ENCODE data around the gene C1orf159. TPM values are rescaled to one million over a fixed set of nuclear protein-coding genes. Genes with fewer than 3 reads are reported as not detected.

C1orf159 gene
- total and polyA plus RNA-seq, 9 of the 15 experiments (the other 6 are each of a cell fraction or from before 2014, with no cell fraction given), result 0.28 to 54.9 (median 10.6) TPM

DNA sequence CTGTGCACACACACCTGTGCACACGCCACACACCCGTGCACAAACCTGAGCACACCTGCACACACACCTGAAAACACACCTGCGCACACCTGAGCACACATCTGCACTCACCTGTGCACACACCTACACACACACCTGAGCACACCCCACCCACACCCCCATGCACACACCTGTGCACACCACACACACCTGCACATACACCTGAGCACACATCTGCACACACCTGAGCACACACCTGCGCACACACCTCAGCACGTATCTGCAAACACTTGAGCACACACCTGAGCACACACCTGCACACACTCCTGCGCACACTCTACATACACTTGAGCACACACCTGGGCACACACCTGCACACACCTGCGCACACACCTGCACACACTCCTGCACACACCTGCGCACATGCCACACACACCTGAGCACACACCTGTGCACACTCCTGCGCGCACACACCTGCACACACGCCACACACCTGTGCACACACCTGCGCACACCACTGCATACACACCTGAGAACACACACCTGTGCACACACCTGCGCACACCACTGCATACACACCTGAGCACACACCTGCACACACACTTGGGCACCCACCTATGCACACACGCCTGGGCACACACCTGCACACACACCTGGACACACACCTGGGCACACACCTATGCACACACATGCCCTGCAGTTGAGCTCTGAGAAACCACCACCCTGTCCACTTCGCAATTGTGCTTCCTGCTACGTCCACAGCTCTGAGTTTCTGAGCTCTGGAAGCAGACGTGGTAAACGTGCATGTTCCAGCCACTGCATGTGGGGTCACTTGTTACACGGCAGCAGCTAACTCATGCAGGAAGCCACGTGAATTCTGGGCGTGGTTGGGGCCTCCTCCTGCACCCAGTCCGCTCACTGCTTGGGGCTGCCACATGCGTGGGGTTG, 8.0 kb upstream of the C1orf159 start (continued):
- TF ChIP-seq PRDM10 (IDR thresholded peaks at IDR 0.05; ENCODE audit: partially characterized antibody) (no peak), ZNF12 (CRISPR knock-in tag; IDR thresholded peaks at IDR 0.05) (0 out of 2 replicates have a peak, but pooled peaks have one; percentile 52), GTF2E2 (tag; IDR thresholded peaks at IDR 0.05) (no peak), CBX1 (IDR thresholded peaks at IDR 0.05; ENCODE audit: low read depth) (peak; percentile 52; the same call in 1 of the 2 replicates), TEAD1 (CRISPR knock-in tag; IDR thresholded peaks at IDR 0.05) (no peak), TRIM28 (IDR thresholded peaks at IDR 0.05) (peak; percentile 82; the same call in 1 of the 2 replicates), CBFB (CRISPR knock-in tag; IDR thresholded peaks at IDR 0.05) (peak; percentile 71), RBM22 (IDR thresholded peaks at IDR 0.05; ENCODE audit: low read depth, low read length, poor library complexity, severe bottlenecking) (peak; percentile 36), HDAC1 (IDR thresholded peaks at IDR 0.05) (peak in 1 of 2 experiments; percentile 57; a peak in 2 of 4 replicates), CTBP1 (IDR thresholded peaks at IDR 0.05; ENCODE audit: borderline replicate concordance) (peak; percentile 71), GABPB1 (CRISPR knock-in tag; IDR thresholded peaks at IDR 0.05) (peak; percentile 53; the same call in 1 of the 2 replicates), ZNF740 (CRISPR knock-in tag; IDR thresholded peaks at IDR 0.05) (peak; percentile 57; the same call in 1 of the 2 replicates), ZNF740 (tag; IDR thresholded peaks at IDR 0.05) (no peak), MAX (CRISPR knock-in tag; IDR thresholded peaks at IDR 0.05) (peak; percentile 50; the same call in 1 of the 2 replicates), OTX1 (CRISPR knock-in tag; IDR thresholded peaks at IDR 0.05) (0 out of 2 replicates have a peak, but pooled peaks have one; percentile 21), PRMT5 (CRISPR knock-in tag; IDR thresholded peaks at IDR 0.05) (0 out of 2 replicates have a peak, but pooled peaks have one; percentile 7), CHD4 (IDR thresholded peaks at IDR 0.05; ENCODE audit: insufficient read depth, insufficient replicate concordance, low read depth, low read length, poor library complexity, severe bottlenecking) (peak; percentile 48), ZEB2 (IDR thresholded peaks at IDR 0.05) (peak; percentile 99), ZNF282 (CRISPR knock-in tag; IDR thresholded peaks at IDR 0.05) (0 out of 2 replicates have a peak, but pooled peaks have one; percentile 15), TFAP4 (CRISPR knock-in tag; IDR thresholded peaks at IDR 0.05; ENCODE audit: borderline replicate concordance) (0 out of 2 replicates have a peak, but pooled peaks have one; percentile 7), TSC22D4 (tag; IDR thresholded peaks at IDR 0.05) (0 out of 2 replicates have a peak, but pooled peaks have one; percentile 6), IRF2 (CRISPR knock-in tag; IDR thresholded peaks at IDR 0.05) (peak; percentile 12; the same call in 1 of the 2 replicates)
